ENCODE results near the gene TMEM134. TPM values are rescaled to one million over a fixed set of nuclear protein-coding genes. Genes with fewer than 3 reads are reported as not detected.
"Not testable (repeated sequence)": the region's sequence is repeated elsewhere in the genome, so short reads cannot be mapped to it uniquely, and the experiment has no call there.

The TMEM134 gene
- total and polyA plus RNA-seq, 9 donors: 16.1 to 71.5 (median 45.5) TPM

GRCh38 chr11:67485873-67486361, 16.9 kb upstream of the TMEM134 start:
- H3K27ac ChIP-seq (ENCODE audit: low read length); H3K27me3 ChIP-seq (ENCODE audit: control insufficient read depth, insufficient read depth, low read length); H3K9me3 ChIP-seq (replicated peaks; ENCODE audit: control insufficient read depth, low read depth, low read length); H3K4me3 ChIP-seq (ENCODE audit: low read length): not testable (repeated sequence)
- H3K36me3 ChIP-seq (ENCODE audit: control insufficient read depth, insufficient read depth, low read length): peaks cover 46% of the 10 kb centered on the region
- peak; percentile 23 for DNase-seq
- H3K4me1 ChIP-seq (ENCODE audit: control insufficient read depth, insufficient read depth, low read length): peaks cover 17% of the 10 kb centered on the region
- WGBS (ENCODE audit: insufficient coverage): 83% methylated on average over 5 of the region's 7 CpGs

GRCh38 chr11:67484847-67485311, 15.8 kb upstream of the TMEM134 start:
- Histone ChIP-seq H3K9me3 (replicated peaks; ENCODE audit: control insufficient read depth, low read depth, low read length) (peaks cover 2% of the 10 kb centered on the region), H3K4me3 (ENCODE audit: low read length) (no peak overlapping the region)
- 70% methylated on average over 9 of the region's 11 CpGs for WGBS (ENCODE audit: insufficient coverage)

GRCh38 chr11:67483831-67484665, 15.0 kb upstream of the TMEM134 start:
- H3K9me3 ChIP-seq (replicated peaks; ENCODE audit: control insufficient read depth, low read depth, low read length): peaks cover 2% of the 10 kb centered on the region
- H3K4me1 ChIP-seq (ENCODE audit: control insufficient read depth, insufficient read depth, low read length): peaks cover 17% of the 10 kb centered on the region
- H3K4me3 ChIP-seq (ENCODE audit: low read length): peak overlapping the region; percentile 72
- peaks cover 28% of the 10 kb centered on the region for H3K36me3 ChIP-seq (ENCODE audit: control insufficient read depth, insufficient read depth, low read length)
- H3K27me3 ChIP-seq (ENCODE audit: control insufficient read depth, insufficient read depth, low read length): no peaks in the 10 kb centered on the region
- 81% methylated on average over 13 of the region's 16 CpGs for WGBS (ENCODE audit: insufficient coverage)
- peak overlapping the region; percentile 35 for H3K27ac ChIP-seq (ENCODE audit: low read length)
- peak; percentile 20 for DNase-seq

More at GRCh38 chr11:67484847-67485311, 15.8 kb upstream of the TMEM134 start:
- peak; percentile 16 for DNase-seq
- Histone ChIP-seq H3K27ac (ENCODE audit: low read length) (peak overlapping the region; percentile 3), H3K4me1 (ENCODE audit: control insufficient read depth, insufficient read depth, low read length) (peaks cover 17% of the 10 kb centered on the region), H3K27me3 (ENCODE audit: control insufficient read depth, insufficient read depth, low read length) (no peaks in the 10 kb centered on the region), H3K36me3 (ENCODE audit: control insufficient read depth, insufficient read depth, low read length) (peaks cover 36% of the 10 kb centered on the region)

GRCh38 chr11:67482827-67483798, 14.1 kb upstream of the TMEM134 start, which contains the start of gene AIP:
AIP (plus strand) TSS chr11:67483026; CDS start chr11:67483159, 133 bp downstream.
- DNase-seq: peak; percentile 100
- H3K4me3 ChIP-seq (ENCODE audit: low read length): peak within 1 kb of the TSS; percentile 72
- 4% methylated on average over 54 of the region's 60 CpGs for WGBS (ENCODE audit: insufficient coverage)
- no peaks in the 10 kb centered on the region for H3K27me3 ChIP-seq (ENCODE audit: control insufficient read depth, insufficient read depth, low read length)
- peaks cover 22% of the 10 kb centered on the region for H3K36me3 ChIP-seq (ENCODE audit: control insufficient read depth, insufficient read depth, low read length)
- H3K9me3 ChIP-seq (replicated peaks; ENCODE audit: control insufficient read depth, low read depth, low read length): peaks cover 2% of the 10 kb centered on the region
- peak within 1 kb of the TSS; percentile 95 for H3K27ac ChIP-seq (ENCODE audit: low read length)
- H3K4me1 ChIP-seq (ENCODE audit: control insufficient read depth, insufficient read depth, low read length): peaks cover 17% of the 10 kb centered on the region

- Histone ChIP-seq H3K9me3 (replicated peaks; ENCODE audit: control insufficient read depth, low read depth, low read length) (peaks cover 2% of the 10 kb centered on the region), H3K4me1 (ENCODE audit: control insufficient read depth, insufficient read depth, low read length) (peaks cover 17% of the 10 kb centered on the region), H3K36me3 (ENCODE audit: control insufficient read depth, insufficient read depth, low read length) (peaks cover 14% of the 10 kb centered on the region), H3K27me3 (ENCODE audit: control insufficient read depth, insufficient read depth, low read length) (no peaks in the 10 kb centered on the region), H3K4me3 (ENCODE audit: low read length) (peak overlapping the region; percentile 72), H3K27ac (ENCODE audit: low read length) (peak overlapping the region; percentile 95)
- 77% methylated on average over 7 of the region's 19 CpGs for WGBS (ENCODE audit: insufficient coverage)
- no peak for DNase-seq
Observed at GRCh38 chr11:67482275-67482826, 13.3 kb upstream of the TMEM134 start.

GRCh38 chr11:67477344-67478050, 8.4 kb upstream of the TMEM134 start:
- not testable (repeated sequence) for H3K36me3 ChIP-seq (ENCODE audit: control insufficient read depth, insufficient read depth, low read length); H3K27ac ChIP-seq (ENCODE audit: low read length); H3K9me3 ChIP-seq (replicated peaks; ENCODE audit: control insufficient read depth, low read depth, low read length); H3K27me3 ChIP-seq (ENCODE audit: control insufficient read depth, insufficient read depth, low read length); H3K4me3 ChIP-seq (ENCODE audit: low read length); DNase-seq; H3K4me1 ChIP-seq (ENCODE audit: control insufficient read depth, insufficient read depth, low read length)
- WGBS (ENCODE audit: insufficient coverage): 72% methylated on average over 6 of the region's 16 CpGs

GRCh38 chr11:67476692-67477091, 7.6 kb upstream of the TMEM134 start:
- 90% methylated on average over 10 of the region's 10 CpGs for WGBS (ENCODE audit: insufficient coverage)
- H3K9me3 ChIP-seq (replicated peaks; ENCODE audit: control insufficient read depth, low read depth, low read length): not testable (repeated sequence)

GRCh38 chr11:67472882-67473281, 3.8 kb upstream of the TMEM134 start:
- no peaks in the 10 kb centered on the region for H3K9me3 ChIP-seq (replicated peaks; ENCODE audit: control insufficient read depth, low read depth, low read length)
- H3K27me3 ChIP-seq (ENCODE audit: control insufficient read depth, insufficient read depth, low read length): peaks cover 4% of the 10 kb centered on the region
- H3K4me1 ChIP-seq (ENCODE audit: control insufficient read depth, insufficient read depth, low read length): peaks cover 13% of the 10 kb centered on the region
- DNase-seq: no peak
- 65% methylated on average over 4 of the region's 7 CpGs for WGBS (ENCODE audit: insufficient coverage)
- H3K4me3 ChIP-seq (ENCODE audit: low read length): no peak overlapping the region
- no peaks in the 10 kb centered on the region for H3K36me3 ChIP-seq (ENCODE audit: control insufficient read depth, insufficient read depth, low read length)
- H3K27ac ChIP-seq (ENCODE audit: low read length): no peak overlapping the region

More at GRCh38 chr11:67476692-67477091, 7.6 kb upstream of the TMEM134 start:
- not testable (repeated sequence) for H3K4me3 ChIP-seq (ENCODE audit: low read length); H3K27ac ChIP-seq (ENCODE audit: low read length); DNase-seq; H3K4me1 ChIP-seq (ENCODE audit: control insufficient read depth, insufficient read depth, low read length); H3K36me3 ChIP-seq (ENCODE audit: control insufficient read depth, insufficient read depth, low read length); H3K27me3 ChIP-seq (ENCODE audit: control insufficient read depth, insufficient read depth, low read length)

- DNase-seq: no peak
- Histone ChIP-seq H3K4me1 (ENCODE audit: control insufficient read depth, insufficient read depth, low read length) (peaks cover 20% of the 10 kb centered on the region), H3K27me3 (ENCODE audit: control insufficient read depth, insufficient read depth, low read length) (peaks cover 2% of the 10 kb centered on the region), H3K4me3 (ENCODE audit: low read length) (no peak overlapping the region), H3K36me3 (ENCODE audit: control insufficient read depth, insufficient read depth, low read length) (peaks cover 7% of the 10 kb centered on the region), H3K9me3 (replicated peaks; ENCODE audit: control insufficient read depth, low read depth, low read length) (no peaks in the 10 kb centered on the region), H3K27ac (ENCODE audit: low read length) (no peak overlapping the region)
- WGBS (ENCODE audit: insufficient coverage): 57% methylated on average over 4 of the region's 8 CpGs
Observed at GRCh38 chr11:67470337-67471002, 1.4 kb upstream of the TMEM134 start.
